SK-N-SH (cell line): ENCODE results near the gene BNIP2. TPM values are rescaled to one million over a fixed set of nuclear protein-coding genes. Genes with fewer than 3 reads are reported as not detected.
A peak's percentile ranks its signal among the peaks of the same experiment; 100 is the strongest.

Experiments
- CTCF ChIA-PET: fragments of 300-600, 350-600 bp; formaldehyde crosslinking; extraction: SDS; loops from one replicate; lab custom pipeline; 2021; lab: Yijun Ruan, JAX
- POLR2A ChIA-PET: fragments of 350-600 bp; sonication (Branson Sonifier 250); formaldehyde crosslinking; extraction: SDS; loops from one replicate; lab custom pipeline; 2020; ENCODE audit warnings: antibody characterized with exemption, inconsistent platforms; lab: Yijun Ruan, JAX
- DNase-seq: peaks from one replicate; pipeline ENCODE4 v3.0.0; 2012
- H2AFZ ChIP-seq: fragments of 200-600 bp; sonication (generic); 2 replicates; pipeline ENCODE4 v1.8.1; 2016; ENCODE audit warnings: antibody characterized with exemption, mild to moderate bottlenecking, low read depth
- H3F3A ChIP-seq: fragments of 200-600 bp; sonication (generic); replicated peaks from 2 replicates; pipeline ENCODE3; 2016; ENCODE audit warnings: antibody characterized with exemption, mild to moderate bottlenecking; ENCODE audit not compliant: insufficient read depth
- H3K27ac ChIP-seq, 2 experiments: fragments of 200-500 bp in 1 of 2; fragments of 200-600 bp in 1 of 2; sonication (Bioruptor generic) in 1 of 2; sonication (generic), shearing (Covaris generic) in 1 of 2; 2 replicates each; pipeline versions ENCODE4 v1.5.1 to v1.6.1; 2014 to 2016; ENCODE audit warnings: low read depth in 2 of 2, inconsistent platforms in 1 of 2, low read length in 1 of 2, mild to moderate bottlenecking in 1 of 2, mixed read lengths in 1 of 2
- H3K27me3 ChIP-seq: fragments of 200-600 bp; sonication (generic), shearing (Covaris generic); 2 replicates; pipeline ENCODE4 v1.6.1; 2016; ENCODE audit warnings: mixed run types; ENCODE audit not compliant: insufficient read depth
- H3K36me3 ChIP-seq, 2 experiments: fragments of 200-500 bp in 1 of 2; fragments of 200-600 bp in 1 of 2; sonication (Bioruptor generic) in 1 of 2; sonication (generic) in 1 of 2; replicated peaks in 1 of 2; 2 replicates each; pipeline versions ENCODE3 to v1.5.1; 2014 to 2016; ENCODE audit warnings: low read length in 1 of 2, mild to moderate bottlenecking in 1 of 2; ENCODE audit not compliant: insufficient read depth in 2 of 2, control insufficient read depth in 1 of 2
- H3K4me1 ChIP-seq, 2 experiments: fragments of 200-500 bp in 1 of 2; fragments of 200-600 bp in 1 of 2; sonication (Bioruptor generic) in 1 of 2; sonication (generic), shearing (Covaris generic) in 1 of 2; 2 replicates each; pipeline versions ENCODE4 v1.5.1 to v1.6.1; 2014 to 2016; ENCODE audit warnings: low read depth in 1 of 2, low read length in 1 of 2, mixed run types in 1 of 2; ENCODE audit not compliant: insufficient read depth in 2 of 2, control insufficient read depth in 1 of 2
- H3K4me2 ChIP-seq: fragments of 200-600 bp; sonication (generic), shearing (Covaris generic); 2 replicates; pipeline ENCODE4 v1.6.1; 2017; ENCODE audit warnings: mixed run types
- H3K4me3 ChIP-seq, 2 experiments: fragments of 200-500 bp in 1 of 2; fragments of 200-600 bp in 1 of 2; sonication (Bioruptor generic) in 1 of 2; sonication (generic), shearing (Covaris generic) in 1 of 2; 2 replicates each; pipeline versions ENCODE4 v1.5.1 to v1.8.1; 2014 to 2016; ENCODE audit warnings: low read depth in 2 of 2, inconsistent platforms in 1 of 2, low read length in 1 of 2, mild to moderate bottlenecking in 1 of 2, mixed read lengths in 1 of 2, moderate library complexity in 1 of 2
- H3K79me2 ChIP-seq: fragments of 200-600 bp; sonication (generic); 2 replicates; pipeline ENCODE4 v1.8.1; 2017; ENCODE audit warnings: mild to moderate bottlenecking; ENCODE audit not compliant: insufficient read depth
- H3K9ac ChIP-seq: fragments of 200-600 bp; sonication (generic); 2 replicates; pipeline ENCODE4 v1.6.1; 2017; ENCODE audit warnings: mixed run types
- H3K9me2 ChIP-seq: fragments of 200-600 bp; sonication (generic); 2 replicates; pipeline ENCODE4 v1.6.1; 2017; ENCODE audit warnings: mixed run types
- H3K9me3 ChIP-seq: fragments of 200-600 bp; sonication (generic); 2 replicates; pipeline ENCODE4 v1.6.1; 2017; ENCODE audit warnings: mixed run types, mild to moderate bottlenecking, moderate library complexity
- H4K20me1 ChIP-seq: fragments of 200-600 bp; sonication (generic); 2 replicates; pipeline ENCODE4 v1.6.1; 2017; ENCODE audit warnings: mild to moderate bottlenecking, mixed run types; ENCODE audit not compliant: insufficient read depth
- CHD2 ChIP-seq: fragments of 150-350 bp; IDR thresholded peaks from 2 replicates; pipeline ENCODE4 v1.6.1; 2018; ENCODE audit warnings: low read length; ENCODE audit not compliant: partially characterized antibody
- CTCF ChIP-seq: fragments of 200-600 bp; sonication (generic); IDR thresholded peaks from 2 replicates; pipeline ENCODE4 v1.6.1; 2017; ENCODE audit warnings: antibody characterized with exemption, mild to moderate bottlenecking, moderate library complexity
- ELF1 ChIP-seq: IDR thresholded peaks from 2 replicates; pipeline ENCODE4 v1.4.0; 2012
- EP300 ChIP-seq, 2 experiments: IDR thresholded peaks; 2 replicates each; pipeline versions ENCODE4 v1.4.0 to v1.6.1; 2012; ENCODE audit warnings: borderline replicate concordance in 1 of 2, low read depth in 1 of 2, low read length in 1 of 2
- FOXM1 ChIP-seq: IDR thresholded peaks from 2 replicates; pipeline ENCODE4 v1.4.0; 2012; ENCODE audit warnings: low read depth, mild to moderate bottlenecking
- GABPA ChIP-seq: IDR thresholded peaks from 2 replicates; pipeline ENCODE4 v1.4.0; 2012; ENCODE audit warnings: low read depth, mild to moderate bottlenecking
- GATA2 ChIP-seq: sonication (generic); formaldehyde crosslinking; IDR thresholded peaks from 2 replicates; pipeline ENCODE4 v1.5.0; 2020; ENCODE audit warnings: mild to moderate bottlenecking, missing genetic modification reagents
- JUND ChIP-seq: IDR thresholded peaks from 2 replicates; pipeline ENCODE4 v1.4.0; 2012
- MAX ChIP-seq: IDR thresholded peaks from 2 replicates; pipeline ENCODE4 v1.4.0; 2012; ENCODE audit warnings: low read depth
- MXI1 ChIP-seq: IDR thresholded peaks from 2 replicates; pipeline ENCODE4 v1.6.1; 2012; ENCODE audit warnings: mild to moderate bottlenecking, low read depth, low read length, improper control_type of control experiment
- NFIC ChIP-seq: IDR thresholded peaks from 2 replicates; pipeline ENCODE4 v1.4.0; 2012; ENCODE audit warnings: borderline replicate concordance
- PBX3 ChIP-seq: IDR thresholded peaks from 2 replicates; pipeline ENCODE4; 2012
- POLR2AphosphoS5 ChIP-seq: IDR thresholded peaks from 2 replicates; pipeline ENCODE4 v1.6.1; 2012; ENCODE audit warnings: low read depth, low read length
- SIN3A ChIP-seq: IDR thresholded peaks from 2 replicates; pipeline ENCODE4 v1.6.1; 2012; ENCODE audit warnings: low read depth, mild to moderate bottlenecking, low read length, moderate library complexity, borderline replicate concordance
- TAF1 ChIP-seq: IDR thresholded peaks from 2 replicates; pipeline ENCODE4 v1.6.1; 2012; ENCODE audit warnings: low read depth, mild to moderate bottlenecking, low read length, moderate library complexity, borderline replicate concordance
- TEAD4 ChIP-seq: IDR thresholded peaks from 2 replicates; pipeline ENCODE4 v1.4.0; 2012; ENCODE audit warnings: mild to moderate bottlenecking, borderline replicate concordance; ENCODE audit not compliant: insufficient read depth
- USF1 ChIP-seq: IDR thresholded peaks from 2 replicates; pipeline ENCODE4 v1.4.0; 2012; ENCODE audit warnings: low read depth, borderline replicate concordance
- USF2 ChIP-seq: fragments of 150-350 bp; IDR thresholded peaks from 2 replicates; pipeline ENCODE4 v1.6.1; 2017; ENCODE audit warnings: antibody characterized with exemption, low read length, low read depth, borderline replicate concordance
- YY1 ChIP-seq: IDR thresholded peaks from 2 replicates; pipeline ENCODE4 v1.4.0; 2012; ENCODE audit warnings: low read depth, mild to moderate bottlenecking
- ZBTB33 ChIP-seq: IDR thresholded peaks from 2 replicates; pipeline ENCODE4 v1.4.0; 2012; ENCODE audit warnings: low read depth, borderline replicate concordance
- WGBS: methylation state at CpG from one replicate; pipeline ENCODE4 v1.1.6; 2017; ENCODE audit warnings: low lambda C conversion rate; 5-methylcytosine and 5-hydroxymethylcytosine counted together
- polyA plus RNA-seq, 3 experiments: library from polyadenylated mRNA; depleted of rRNA; stranded (reverse); fragments of >200 nt; gene quantifications; 2 replicates each; pipeline ENCODE4 v1.2.3, GENCODE V29; 2012

BNIP2 gene
- polyA plus RNA-seq, 1 of the 3 experiments (the other 2 are of a cell fraction), result 67.7 TPM

GRCh38 chr15:59656897-59657634, 32.1 kb downstream of the BNIP2 start, which contains the start of gene GTF2A2:
Gene GTF2A2 (minus strand): TSS chr15:59657515. CDS start chr15:59652277, 5,238 bp downstream.
- H3K36me3 ChIP-seq, result peaks cover 41 to 51% of the 10 kb centered on the region in 2 experiments
- peaks cover 53% of the 10 kb centered on the region for H3K79me2 ChIP-seq
- no peaks in the 10 kb centered on the region for H3K27me3 ChIP-seq
- CTCF ChIA-PET, result interaction anchor here (1.0 to 2.9 kb wide), 3 partner anchors 10 to 128 kb away, joined by 3 to 13 read pairs (median 3); no protein-coding TSS in a partner anchor
- peak within 1 kb of the TSS; percentile 94 for H3K9ac ChIP-seq
- DNase-seq, result peak; percentile 96
- H3K4me1 ChIP-seq, result peaks cover 8 to 9% of the 10 kb centered on the region in 2 experiments; a peak in 3 of 4 replicates
- 0 out of 2 replicates have a peak, but pooled peaks have one; percentile 10 for TF ChIP-seq TEAD4
- no peak for TF ChIP-seq CTCF
- TF ChIP-seq EP300 (IDR thresholded peaks at IDR 0.05; ENCODE audit: borderline replicate concordance in 1 of 2, low read depth in 1 of 2, low read length in 1 of 2), result peak in 1 of 2 experiments; percentile 42; a peak in 2 of 4 replicates
- no peak for TF ChIP-seq GATA2 (CRISPR knock-in tag)
- TF ChIP-seq YY1, result no peak
- TF ChIP-seq MAX, result peak; percentile 66
- TF ChIP-seq ELF1, result peak; percentile 90
- peak; percentile 94 for TF ChIP-seq TAF1
- TF ChIP-seq USF2, result no peak
- TF ChIP-seq MXI1, result peak; percentile 78
- TF ChIP-seq POLR2AphosphoS5, result peak; percentile 97
- no peak for TF ChIP-seq ZBTB33
- no peak; the same call in 1 of the 2 replicates for TF ChIP-seq JUND
- no peak for TF ChIP-seq USF1
- peak; percentile 96 for TF ChIP-seq PBX3
- peak; percentile 89 for TF ChIP-seq GABPA
- TF ChIP-seq FOXM1, result 0 out of 2 replicates have a peak, but pooled peaks have one; percentile 43
- TF ChIP-seq SIN3A, result peak; percentile 74; the same call in 1 of the 2 replicates
- TF ChIP-seq NFIC, result no peak
- TF ChIP-seq CHD2, result peak; percentile 34
- POLR2A ChIA-PET, result interaction anchor here (0.8 to 1.3 kb wide), 4 partner anchors 9 to 32 kb away, joined by 3 to 5 read pairs (median 3); partner anchors contain the start of gene BNIP2
- peaks cover 39% of the 10 kb centered on the region for H3F3A ChIP-seq
- H3K9me3 ChIP-seq, result no peaks in the 10 kb centered on the region
- no peaks in the 10 kb centered on the region for H3K9me2 ChIP-seq
- H3K4me3 ChIP-seq, result peak within 1 kb of the TSS; percentile 92 to 94
- peak within 1 kb of the TSS; percentile 72 to 89 for H3K27ac ChIP-seq
- H3K4me2 ChIP-seq, result peak within 1 kb of the TSS; percentile 83
- WGBS, result under 1% methylated on average over 31 of the region's 59 CpGs
- peaks cover 21% of the 10 kb centered on the region for H4K20me1 ChIP-seq
- peak within 1 kb of the TSS; percentile 91 for H2AFZ ChIP-seq
